Parathyroid adenoma (tissue), 2 donors: ENCODE data around the gene SV2B.
"Not testable (repeated sequence)": the region's sequence is repeated elsewhere in the genome, so short reads cannot be mapped to it uniquely, and the experiment has no call there.

ENCODE experiments used
- H2AFZ ChIP-seq: fragments of 300-600 bp; sonication (generic); one replicate; pipeline ENCODE4 v1.7.0; 2017; ENCODE audit warnings: antibody characterized with exemption, mild to moderate bottlenecking
- H3K27ac ChIP-seq: fragments of 300-600 bp; sonication (generic); one replicate; pipeline ENCODE4 v1.7.0; 2017
- H3K27me3 ChIP-seq: fragments of 300-600 bp; sonication (generic); one replicate; pipeline ENCODE4 v1.7.0; 2017; ENCODE audit warnings: low read length; ENCODE audit not compliant: control insufficient read depth, insufficient read depth
- H3K36me3 ChIP-seq: fragments of 300-600 bp; sonication (generic); one replicate; pipeline ENCODE4 v1.7.0; 2017; ENCODE audit warnings: low read length; ENCODE audit not compliant: control insufficient read depth, insufficient read depth
- H3K4me1 ChIP-seq: fragments of 300-600 bp; sonication (generic); one replicate; pipeline ENCODE4 v1.7.0; 2017; ENCODE audit warnings: control low read depth
- H3K4me2 ChIP-seq: fragments of 300-600 bp; sonication (generic); one replicate; pipeline ENCODE4 v1.7.0; 2017; ENCODE audit warnings: low read length
- H3K4me3 ChIP-seq: fragments of 300-600 bp; sonication (generic); one replicate; pipeline ENCODE4 v1.7.0; 2017; ENCODE audit warnings: low read depth, low read length
- H3K79me2 ChIP-seq: fragments of 300-600 bp; sonication (generic); one replicate; pipeline ENCODE4 v1.7.0; 2017; ENCODE audit warnings: control low read depth
- H3K9ac ChIP-seq: fragments of 300-600 bp; sonication (generic); one replicate; pipeline ENCODE4 v1.7.0; 2017; ENCODE audit warnings: mild to moderate bottlenecking
- H3K9me3 ChIP-seq: fragments of 300-600 bp; sonication (generic); one replicate; pipeline ENCODE4 v1.7.0; 2017; ENCODE audit warnings: low read length; ENCODE audit not compliant: control insufficient read depth
- CTCF ChIP-seq: fragments of 300-600 bp; sonication (generic); IDR thresholded peaks from one replicate; pipeline ENCODE4 v1.7.0; 2017; ENCODE audit warnings: antibody characterized with exemption, mild to moderate bottlenecking
- donor health status: primary hyperparathyroidism.

SV2B gene

DNA sequence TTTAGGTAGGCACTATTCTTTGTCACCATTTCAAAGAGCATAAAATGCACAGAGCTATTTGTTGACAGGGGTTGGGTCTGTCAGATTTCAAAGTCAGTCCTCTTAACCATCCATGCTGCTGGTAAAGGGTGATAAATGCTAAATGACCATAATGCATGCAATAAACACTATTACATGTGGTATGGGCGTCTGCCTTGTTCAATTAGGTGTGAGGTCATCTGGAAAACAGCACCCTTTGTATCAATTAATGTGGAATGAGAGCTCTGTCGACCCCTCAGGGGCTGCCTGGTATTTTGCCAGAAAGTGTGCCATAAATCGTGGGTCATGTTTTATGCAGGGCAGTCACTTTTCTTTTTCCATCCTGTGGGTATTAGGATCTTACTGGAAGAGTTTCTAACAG lies 235.6 kb downstream of the SV2B start:
- H3K4me3 ChIP-seq: no peak overlapping the region
- H3K9ac ChIP-seq: no peak overlapping the region

GRCh38 chr15:91336687-91337086 lies 236.6 kb downstream of the SV2B start:
- H3K27me3 ChIP-seq: no peaks in the 10 kb centered on the region
- H3K79me2 ChIP-seq: no peaks in the 10 kb centered on the region
- no peak overlapping the region for H3K9ac ChIP-seq
- H3K4me3 ChIP-seq: no peak overlapping the region
- no peaks in the 10 kb centered on the region for H3K36me3 ChIP-seq
- H3K4me1 ChIP-seq: no peaks in the 10 kb centered on the region
- no peak for TF ChIP-seq CTCF
- no peak overlapping the region for H3K27ac ChIP-seq
- H2AFZ ChIP-seq: no peak overlapping the region
- H3K4me2 ChIP-seq: no peak overlapping the region
- no peaks in the 10 kb centered on the region for H3K9me3 ChIP-seq

More for the DNA sequence above, 235.6 kb downstream of the SV2B start:
- TF ChIP-seq CTCF: no peak
- Histone ChIP-seq H3K27me3 (no peaks in the 10 kb centered on the region), H2AFZ (no peak overlapping the region), H3K4me2 (no peak overlapping the region), H3K9me3 (no peaks in the 10 kb centered on the region), H3K27ac (no peak overlapping the region), H3K36me3 (no peaks in the 10 kb centered on the region), H3K4me1 (no peaks in the 10 kb centered on the region), H3K79me2 (no peaks in the 10 kb centered on the region)

- H3K4me1 ChIP-seq: no peaks in the 10 kb centered on the region
- TF ChIP-seq CTCF: no peak
- no peak overlapping the region for H3K4me3 ChIP-seq
- H2AFZ ChIP-seq: no peak overlapping the region
- no peaks in the 10 kb centered on the region for H3K36me3 ChIP-seq
- no peaks in the 10 kb centered on the region for H3K79me2 ChIP-seq
- no peak overlapping the region for H3K9ac ChIP-seq
- no peak overlapping the region for H3K27ac ChIP-seq
- no peaks in the 10 kb centered on the region for H3K27me3 ChIP-seq
- no peaks in the 10 kb centered on the region for H3K9me3 ChIP-seq
- H3K4me2 ChIP-seq: no peak overlapping the region
These were observed 238.7 kb downstream of the SV2B start for GRCh38 chr15:91338766-91339165.

- Histone ChIP-seq H3K9me3 (no peaks in the 10 kb centered on the region), H3K79me2 (no peaks in the 10 kb centered on the region)
- no peak for TF ChIP-seq CTCF
These were observed 242.0 kb downstream of the SV2B start for GRCh38 chr15:91342097-91342496.

GRCh38 chr15:91344912-91345311 lies 244.9 kb downstream of the SV2B start:
- H3K27me3 ChIP-seq, H3K79me2 ChIP-seq, H3K4me2 ChIP-seq, H3K36me3 ChIP-seq, H2AFZ ChIP-seq, H3K4me3 ChIP-seq, H3K27ac ChIP-seq, H3K9ac ChIP-seq, H3K9me3 ChIP-seq, H3K4me1 ChIP-seq: not testable (repeated sequence)

More at GRCh38 chr15:91342097-91342496, 242.0 kb downstream of the SV2B start:
- Histone ChIP-seq H3K4me2 (no peak overlapping the region), H3K27ac (no peak overlapping the region), H3K27me3 (no peaks in the 10 kb centered on the region), H3K4me1 (no peaks in the 10 kb centered on the region), H2AFZ (no peak overlapping the region), H3K4me3 (no peak overlapping the region), H3K9ac (no peak overlapping the region), H3K36me3 (no peaks in the 10 kb centered on the region)
